ENCODE results near the gene PPP1R36.

The PPP1R36 gene

DNA sequence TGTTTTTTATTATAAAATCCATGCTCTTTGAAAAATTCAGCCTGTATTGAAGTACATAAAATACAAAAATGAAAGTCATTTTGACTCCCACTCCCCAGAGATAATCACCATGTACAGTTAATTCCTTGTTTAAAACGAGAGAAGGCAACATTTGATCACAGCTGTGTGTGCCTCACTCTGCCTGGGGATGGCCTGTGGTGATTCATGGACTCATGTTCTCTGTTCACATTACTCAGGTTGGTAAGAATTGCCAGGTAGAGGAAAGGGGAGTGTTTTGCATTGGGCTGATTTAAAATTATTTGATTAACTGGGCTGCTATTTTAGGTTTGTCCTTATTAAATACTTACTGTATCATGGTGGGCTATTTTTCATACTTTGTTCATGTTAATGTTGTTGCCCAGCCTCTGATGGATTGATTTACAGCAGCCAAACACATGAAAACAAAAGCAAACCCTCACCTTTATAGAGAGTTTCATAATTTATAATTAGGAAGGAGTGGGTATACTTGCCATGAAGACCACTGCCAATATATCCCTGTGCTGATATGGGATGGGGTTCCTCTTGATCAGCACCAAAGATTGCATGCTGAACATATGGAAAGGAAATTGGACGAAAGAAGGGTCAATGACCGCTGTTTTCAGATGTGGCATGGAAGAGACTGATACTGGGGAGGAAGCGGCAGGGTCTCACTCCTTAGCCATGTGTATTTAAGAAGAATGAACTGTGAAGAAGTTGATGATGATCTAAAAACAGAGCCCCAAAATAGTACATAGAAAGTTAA lies 42.2 kb upstream of the PPP1R36 start:
- no peak for DNase-seq (ENCODE audit: extremely low spot score)
- ChIA-PET CTCF (no interaction called here), POLR2A (no interaction called here)
- no peak for TF ChIP-seq LEF1 (IDR thresholded peaks at IDR 0.05; ENCODE audit: borderline replicate concordance)
- no peak for TF ChIP-seq ELF4 (IDR thresholded peaks at IDR 0.05)
- TF ChIP-seq SUZ12 (IDR thresholded peaks at IDR 0.05): no peak
- TF ChIP-seq ARNT (IDR thresholded peaks at IDR 0.05): no peak
- no peak for TF ChIP-seq FOXA1 (IDR thresholded peaks at IDR 0.05)
- TF ChIP-seq TARDBP (IDR thresholded peaks at IDR 0.05): no peak
- TF ChIP-seq NFRKB (IDR thresholded peaks at IDR 0.05): no peak
- no peak for TF ChIP-seq L3MBTL2 (conservative IDR thresholded peaks at IDR 0.05)
- TF ChIP-seq ZNF384 (IDR thresholded peaks at IDR 0.05): no peak
- no peak for TF ChIP-seq FOXK2 (IDR thresholded peaks at IDR 0.05)
- TF ChIP-seq FOXM1 (IDR thresholded peaks at IDR 0.05; ENCODE audit: borderline replicate concordance): no peak
- no peak for TF ChIP-seq HDGF (IDR thresholded peaks at IDR 0.05; ENCODE audit: borderline replicate concordance)

DNA sequence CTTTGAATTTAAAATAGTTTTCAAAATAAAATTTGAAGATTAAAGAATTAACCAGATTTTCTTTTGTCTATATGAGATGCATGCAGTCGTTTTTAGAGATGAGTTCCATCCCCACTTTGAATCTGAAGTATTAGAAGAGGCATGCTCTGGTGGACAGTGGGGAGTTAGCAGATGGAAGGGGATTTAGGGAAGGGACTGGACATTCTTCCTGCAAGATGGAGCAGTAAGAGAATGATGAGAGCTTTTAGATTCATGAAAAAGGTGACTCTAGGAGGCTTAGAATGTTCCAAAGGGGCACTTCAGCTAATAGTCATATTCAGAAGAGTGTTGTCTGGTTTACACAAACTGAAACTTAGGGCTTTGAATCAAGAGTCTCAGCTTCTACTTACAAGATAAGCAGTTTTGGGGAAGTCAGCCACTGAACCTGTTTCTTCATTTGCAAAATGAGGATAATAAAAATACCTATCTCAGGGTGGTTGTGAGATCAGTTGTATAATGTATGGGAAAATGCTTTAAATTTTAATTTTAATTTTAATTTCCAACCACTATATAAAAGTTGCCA lies 41.5 kb upstream of the PPP1R36 start:
- DNase-seq (ENCODE audit: extremely low spot score): no peak
- no peak for TF ChIP-seq ARNT (IDR thresholded peaks at IDR 0.05)
- TF ChIP-seq FOXK2 (IDR thresholded peaks at IDR 0.05): no peak
- CTCF ChIA-PET: no interaction called here
- POLR2A ChIA-PET: no interaction called here

DNA sequence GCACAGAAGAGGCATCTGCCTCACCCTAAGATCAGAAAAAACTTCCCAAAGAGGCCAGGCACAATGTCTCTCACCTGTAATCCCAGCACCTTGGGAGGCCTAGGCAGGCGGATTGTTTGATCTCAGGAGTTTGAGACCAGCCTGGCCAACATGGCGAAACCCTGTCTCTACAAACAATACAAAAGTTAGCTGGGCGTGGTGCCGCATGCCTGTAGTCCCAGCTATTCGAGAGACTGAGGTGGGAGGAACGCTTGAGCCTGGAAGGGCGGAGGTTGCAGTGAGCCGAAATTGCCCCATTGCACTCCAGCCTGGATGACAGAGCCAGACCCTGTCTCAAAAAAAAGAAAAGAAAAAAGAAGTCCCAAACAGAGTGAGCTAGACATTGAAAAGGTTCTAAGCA lies 40.7 kb upstream of the PPP1R36 start:
- CTCF ChIA-PET: interaction anchor here (1.1 kb wide), 1 partner anchor 8 kb away, joined by 3 read pairs; no protein-coding TSS in a partner anchor
- TF ChIP-seq ZNF384 (IDR thresholded peaks at IDR 0.05) (no peak), SP1 (IDR thresholded peaks at IDR 0.05) (no peak), NFRKB (IDR thresholded peaks at IDR 0.05) (no peak), ELF4 (IDR thresholded peaks at IDR 0.05) (no peak), SUZ12 (IDR thresholded peaks at IDR 0.05) (no peak), ARNT (IDR thresholded peaks at IDR 0.05) (no peak), TARDBP (IDR thresholded peaks at IDR 0.05) (no peak), HDGF (IDR thresholded peaks at IDR 0.05; ENCODE audit: borderline replicate concordance) (no peak), BHLHE40 (IDR thresholded peaks at IDR 0.05; ENCODE audit: borderline replicate concordance) (no peak), CTBP1 (IDR thresholded peaks at IDR 0.05; ENCODE audit: borderline replicate concordance) (no peak), LEF1 (IDR thresholded peaks at IDR 0.05; ENCODE audit: borderline replicate concordance) (no peak), FOXK2 (IDR thresholded peaks at IDR 0.05) (no peak), L3MBTL2 (conservative IDR thresholded peaks at IDR 0.05) (no peak)
- TF ChIP-seq, protein P1, sequence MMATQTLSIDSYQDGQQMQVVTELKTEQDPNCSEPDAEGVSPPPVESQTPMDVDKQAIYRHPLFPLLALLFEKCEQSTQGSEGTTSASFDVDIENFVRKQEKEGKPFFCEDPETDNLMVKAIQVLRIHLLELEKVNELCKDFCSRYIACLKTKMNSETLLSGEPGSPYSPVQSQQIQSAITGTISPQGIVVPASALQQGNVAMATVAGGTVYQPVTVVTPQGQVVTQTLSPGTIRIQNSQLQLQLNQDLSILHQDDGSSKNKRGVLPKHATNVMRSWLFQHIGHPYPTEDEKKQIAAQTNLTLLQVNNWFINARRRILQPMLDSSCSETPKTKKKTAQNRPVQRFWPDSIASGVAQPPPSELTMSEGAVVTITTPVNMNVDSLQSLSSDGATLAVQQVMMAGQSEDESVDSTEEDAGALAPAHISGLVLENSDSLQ (IDR thresholded peaks at IDR 0.05): no peak
- no peak for DNase-seq (ENCODE audit: extremely low spot score)
- POLR2A ChIA-PET: no interaction called here

- CTCF ChIA-PET: interaction anchor here (0.6 to 2.0 kb wide), 11 partner anchors 10 to 368 kb away, joined by 3 to 11 read pairs (median 3); no protein-coding TSS in a partner anchor
- no peak for TF ChIP-seq FOXA1 (IDR thresholded peaks at IDR 0.05)
- TF ChIP-seq CTBP1 (IDR thresholded peaks at IDR 0.05; ENCODE audit: borderline replicate concordance): no peak
- TF ChIP-seq L3MBTL2 (conservative IDR thresholded peaks at IDR 0.05): no peak
- no peak for TF ChIP-seq FOXM1 (IDR thresholded peaks at IDR 0.05; ENCODE audit: borderline replicate concordance)
- no peak for TF ChIP-seq HDGF (IDR thresholded peaks at IDR 0.05; ENCODE audit: borderline replicate concordance)
- no peak for TF ChIP-seq NFRKB (IDR thresholded peaks at IDR 0.05)
- no peak for TF ChIP-seq TARDBP (IDR thresholded peaks at IDR 0.05)
- no peak for TF ChIP-seq SUZ12 (IDR thresholded peaks at IDR 0.05)
- TF ChIP-seq, protein P1 (IDR thresholded peaks at IDR 0.05): no peak
- no peak for TF ChIP-seq ELF4 (IDR thresholded peaks at IDR 0.05)
- no peak for TF ChIP-seq FOXK2 (IDR thresholded peaks at IDR 0.05)
- peak; percentile 52 for DNase-seq (ENCODE audit: extremely low spot score)
- POLR2A ChIA-PET: interaction anchor here (0.8 to 1.2 kb wide), 2 partner anchors 9 to 76 kb away, joined by 3 read pairs; no protein-coding TSS in a partner anchor
Observed at GRCh38 chr14:64510825-64511671, 38.7 kb upstream of the PPP1R36 start.

- CTCF ChIA-PET: no interaction called here
Observed at GRCh38 chr14:64513271-64513670, 36.5 kb upstream of the PPP1R36 start.

More at GRCh38 chr14:64513271-64513670, 36.5 kb upstream of the PPP1R36 start:
- POLR2A ChIA-PET: no interaction called here
- no peak for TF ChIP-seq ELF4 (IDR thresholded peaks at IDR 0.05)
- no peak for TF ChIP-seq FOXM1 (IDR thresholded peaks at IDR 0.05; ENCODE audit: borderline replicate concordance)
- no peak for TF ChIP-seq FOXK2 (IDR thresholded peaks at IDR 0.05)
- TF ChIP-seq SP1 (IDR thresholded peaks at IDR 0.05): no peak
- TF ChIP-seq HDGF (IDR thresholded peaks at IDR 0.05; ENCODE audit: borderline replicate concordance): no peak
- no peak for TF ChIP-seq ZNF384 (IDR thresholded peaks at IDR 0.05)
- no peak for TF ChIP-seq L3MBTL2 (conservative IDR thresholded peaks at IDR 0.05)
- no peak for TF ChIP-seq NFRKB (IDR thresholded peaks at IDR 0.05)
- no peak for TF ChIP-seq LEF1 (IDR thresholded peaks at IDR 0.05; ENCODE audit: borderline replicate concordance)
- TF ChIP-seq CTBP1 (IDR thresholded peaks at IDR 0.05; ENCODE audit: borderline replicate concordance): no peak
- no peak for TF ChIP-seq FOXA1 (IDR thresholded peaks at IDR 0.05)
- TF ChIP-seq BHLHE40 (IDR thresholded peaks at IDR 0.05; ENCODE audit: borderline replicate concordance): no peak
- TF ChIP-seq ARNT (IDR thresholded peaks at IDR 0.05): no peak
- TF ChIP-seq, protein P1 (IDR thresholded peaks at IDR 0.05): no peak
- TF ChIP-seq SUZ12 (IDR thresholded peaks at IDR 0.05): no peak
- no peak for TF ChIP-seq TARDBP (IDR thresholded peaks at IDR 0.05)
- no peak for DNase-seq (ENCODE audit: extremely low spot score)

Data from HEK293T (cell line).